T1000 (cell line): ENCODE data around the gene ASL.
"Not testable (repeated sequence)": the region's sequence is repeated elsewhere in the genome, so short reads cannot be mapped to it uniquely, and the experiment has no call there.

Source experiments
- DNase-seq: peaks from one replicate; lab custom pipeline; 2025; ENCODE audit warnings: mixed read lengths; lab: John Stamatoyannopoulos, UW

Gene ASL

GRCh38 chr7:66076462-66077329 is 1.1 kb downstream of the ASL start:
- DNase-seq = no peak

GRCh38 chr7:66078067-66078466 is 2.4 kb downstream of the ASL start:
- DNase-seq = no peak

- no peak for DNase-seq
Measured at GRCh38 chr7:66082083-66082482, 6.5 kb downstream of the ASL start.

GRCh38 chr7:66082886-66083415 is 7.3 kb downstream of the ASL start:
- no peak for DNase-seq

GRCh38 chr7:66083677-66084076 is 8.1 kb downstream of the ASL start:
- no peak for DNase-seq

- no peak for DNase-seq
Measured at GRCh38 chr7:66088861-66089838, 13.5 kb downstream of the ASL start.

GRCh38 chr7:66092654-66093053 is 17.0 kb downstream of the ASL start:
- no peak for DNase-seq

GRCh38 chr7:66095010-66095409 is 19.4 kb downstream of the ASL start:
- no peak for DNase-seq

- no peak for DNase-seq
Measured at GRCh38 chr7:66099232-66099550, 23.6 kb downstream of the ASL start.

- DNase-seq = peak; percentile 25
Measured at GRCh38 chr7:66099551-66100407, 24.2 kb downstream of the ASL start.

- no peak for DNase-seq
Measured at GRCh38 chr7:66100408-66101050, 24.9 kb downstream of the ASL start.

- DNase-seq = not testable (repeated sequence)
Measured at GRCh38 chr7:66102168-66102567, 26.5 kb downstream of the ASL start.

GRCh38 chr7:66103994-66104393 is 28.4 kb downstream of the ASL start:
- not testable (repeated sequence) for DNase-seq

- no peak for DNase-seq
Measured at GRCh38 chr7:66105263-66105748, 29.7 kb downstream of the ASL start.

GRCh38 chr7:66108410-66108809 is 32.8 kb downstream of the ASL start:
- not testable (repeated sequence) for DNase-seq

- DNase-seq = peak; percentile 75
Measured at GRCh38 chr7:66110856-66111255, 35.2 kb downstream of the ASL start.

GRCh38 chr7:66114743-66115649 is 39.4 kb downstream of the ASL start, which contains the start of gene CRCP:
Gene CRCP, plus strand, starts transcription at chr7:66114847. Its CDS starts 116 bp downstream, at chr7:66114963.
- DNase-seq = peak; percentile 34

GRCh38 chr7:66116680-66117420 is 41.2 kb downstream of the ASL start:
- DNase-seq = not testable (repeated sequence)

GRCh38 chr7:66118603-66119002 is 43.0 kb downstream of the ASL start:
- no peak for DNase-seq
